GM21786 (cell line): Measurements from ENCODE around the gene CD247.

Experiments
- ATAC-seq: cut with Tn5 transposase; IDR thresholded peaks from one replicate; pipeline ENCODE4 v1.9.1; 2021; ENCODE audit not compliant: unreplicated experiment

Gene CD247

DNA sequence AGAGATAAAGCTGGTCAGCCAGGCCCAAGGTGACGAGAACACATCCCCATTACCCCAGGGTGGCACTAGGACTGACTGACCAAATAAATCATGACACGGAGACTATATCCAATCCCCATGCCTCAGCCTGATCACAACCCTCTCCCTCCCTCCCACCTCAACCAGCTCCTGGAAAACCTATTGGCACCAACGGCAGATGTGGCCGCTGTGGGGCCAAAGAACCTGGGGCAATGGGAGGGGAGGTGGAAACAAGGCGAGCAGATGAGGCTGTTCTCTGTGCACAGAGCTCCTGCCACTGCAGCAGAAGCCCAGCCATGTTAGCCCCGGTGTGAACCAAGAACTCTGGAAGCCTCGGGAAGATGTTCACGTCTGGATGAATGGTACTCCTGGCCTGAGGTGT is 77.6 kb downstream of the CD247 start:
- no peak for ATAC-seq

DNA sequence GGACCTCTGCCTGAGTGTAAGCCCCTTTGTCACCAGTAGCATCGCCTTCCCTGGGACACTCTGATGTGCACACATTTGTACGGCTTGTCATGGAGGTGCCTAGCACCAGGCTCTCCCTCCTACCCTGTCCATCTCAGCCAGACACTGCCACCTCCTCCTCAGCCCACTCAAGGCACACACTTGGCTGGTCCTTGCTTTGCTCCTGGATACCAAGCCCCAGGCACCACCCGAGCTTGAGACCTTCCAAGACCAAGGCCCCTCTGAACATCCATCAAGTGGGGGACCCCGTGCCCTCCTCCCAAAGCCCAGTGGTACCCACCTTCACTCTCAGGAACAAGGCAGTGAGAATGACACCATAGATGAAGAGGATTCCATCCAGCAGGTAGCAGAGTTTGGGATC is 78.0 kb downstream of the CD247 start:
- no peak for ATAC-seq

DNA sequence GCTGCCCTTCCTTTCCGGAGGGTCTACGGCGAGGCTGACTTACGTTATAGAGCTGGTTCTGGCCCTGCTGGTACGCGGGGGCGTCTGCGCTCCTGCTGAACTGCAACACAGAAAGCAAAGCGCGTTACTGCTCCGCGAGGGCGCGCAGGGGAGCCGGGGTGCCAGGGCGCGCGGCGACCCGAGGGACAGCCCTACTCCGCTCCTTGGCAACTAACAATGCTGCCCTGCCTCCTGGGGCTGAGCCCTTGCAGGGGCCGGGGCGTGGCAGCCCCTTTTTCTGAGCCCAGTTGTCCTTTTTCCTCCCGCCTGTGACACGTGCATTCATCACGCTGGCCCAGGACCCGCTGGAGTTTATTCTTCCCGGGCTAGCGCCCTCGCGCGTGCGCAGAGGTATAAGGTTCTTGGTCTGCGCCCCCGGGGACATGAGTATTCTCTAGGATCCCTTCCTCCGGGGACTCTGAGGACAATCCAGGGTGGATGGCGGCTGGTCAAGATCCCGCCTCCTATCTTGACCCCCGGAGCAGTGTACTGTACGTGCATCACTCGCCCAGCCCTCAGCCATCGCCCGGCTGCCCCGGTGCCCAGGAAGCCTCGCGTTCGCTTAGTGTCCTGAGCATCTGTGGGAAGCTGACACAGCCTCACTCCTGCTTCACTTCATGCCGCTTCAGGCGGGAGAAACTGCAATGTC is 78.9 kb downstream of the CD247 start:
- no peak for ATAC-seq

DNA sequence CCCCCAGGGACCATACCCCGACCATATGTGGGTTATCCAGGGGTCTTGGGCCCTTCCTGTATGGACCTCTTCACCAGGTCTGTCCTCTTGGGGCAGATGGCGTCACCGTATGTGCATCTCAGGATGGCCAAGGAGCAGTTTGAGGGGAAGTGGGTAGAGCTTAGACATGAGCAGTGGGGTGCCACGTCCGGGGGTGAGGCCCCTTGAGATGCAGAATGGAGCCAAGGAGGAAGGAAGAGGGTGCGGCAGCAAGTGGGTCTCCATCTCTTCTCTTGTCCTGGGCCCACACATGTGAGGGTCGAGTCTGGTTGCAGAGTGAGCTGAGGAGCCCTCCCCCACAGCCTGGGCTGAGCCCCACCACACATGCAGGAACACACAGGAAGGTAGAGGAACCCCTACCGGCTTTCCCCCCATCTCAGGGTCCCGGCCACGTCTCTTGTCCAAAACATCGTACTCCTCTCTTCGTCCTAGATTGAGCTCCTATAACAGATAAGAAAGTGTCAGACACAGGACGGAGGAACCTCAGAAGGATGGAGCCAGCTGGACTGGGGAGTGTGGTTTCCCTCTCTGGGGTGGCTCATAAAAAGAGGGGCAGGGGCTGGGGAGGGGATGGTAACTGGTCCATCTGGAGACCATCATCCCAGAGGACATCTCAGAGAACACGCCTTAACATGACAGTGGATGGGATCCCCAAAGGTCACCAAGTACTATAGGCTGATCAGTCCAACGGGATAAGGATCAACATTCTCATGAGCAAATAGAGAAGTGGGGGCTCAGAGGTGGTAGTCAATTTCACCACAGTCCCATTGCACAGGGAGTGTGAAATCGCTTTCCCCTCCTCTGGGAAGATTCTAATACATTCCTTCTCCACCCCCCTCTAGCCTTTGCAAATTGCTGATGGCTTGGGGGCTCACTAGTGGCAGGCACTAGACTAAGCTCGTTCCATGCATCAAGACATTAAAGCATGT is 79.9 kb downstream of the CD247 start:
- ATAC-seq, result no peak

- ATAC-seq, result no peak
These were observed 82.8 kb downstream of the CD247 start for GRCh38 chr1:167435484-167435883.

DNA sequence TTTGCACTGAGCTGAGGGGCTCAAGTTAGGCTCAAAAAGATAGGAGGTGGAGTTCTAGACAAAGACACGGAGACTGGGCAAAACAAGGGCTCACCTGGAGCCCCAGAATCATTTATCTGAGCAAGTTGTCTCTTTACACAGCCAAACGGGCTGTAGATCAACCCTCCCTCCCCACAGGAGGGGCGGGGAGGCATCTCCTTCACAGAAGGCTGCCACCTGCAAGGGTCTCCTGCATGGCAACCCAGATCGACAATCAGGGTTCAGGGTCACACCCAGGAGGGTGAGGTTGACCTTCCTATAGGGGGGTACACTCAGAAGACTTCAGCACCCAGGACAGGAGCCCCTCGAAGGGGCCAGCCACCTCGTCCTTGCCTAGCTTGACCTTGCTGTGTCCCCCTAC is 84.0 kb downstream of the CD247 start:
- no peak for ATAC-seq

- no peak for ATAC-seq
These were observed 84.4 kb downstream of the CD247 start for GRCh38 chr1:167433884-167434283.

GRCh38 chr1:167432780-167433179 is 85.5 kb downstream of the CD247 start:
- ATAC-seq, result no peak

GRCh38 chr1:167431909-167432650 is 86.2 kb downstream of the CD247 start:
- no peak for ATAC-seq

- no peak for ATAC-seq
These were observed 86.9 kb downstream of the CD247 start for GRCh38 chr1:167431261-167431908.

DNA sequence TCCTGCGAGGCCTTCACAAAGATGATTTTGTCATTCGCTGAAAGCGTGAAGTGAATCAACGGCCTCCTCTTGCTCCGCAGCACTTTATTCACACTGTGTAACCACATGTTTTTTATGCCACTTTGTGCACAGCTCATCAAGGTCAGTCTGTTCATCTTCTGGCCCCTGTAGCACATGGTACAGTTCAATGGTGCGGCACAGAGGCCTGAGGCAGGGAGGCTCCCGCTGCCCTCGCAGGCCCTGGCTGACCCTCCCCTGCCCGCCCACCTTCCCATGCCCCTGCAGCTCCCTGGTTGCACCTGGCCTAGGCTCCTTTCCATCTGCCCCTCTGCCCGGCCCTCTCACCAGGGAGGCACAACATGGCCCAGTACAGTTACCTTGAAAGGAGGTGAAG is 87.5 kb downstream of the CD247 start:
- no peak for ATAC-seq

- peak; percentile 38 for ATAC-seq
These were observed 88.0 kb downstream of the CD247 start for GRCh38 chr1:167430134-167430848.

DNA sequence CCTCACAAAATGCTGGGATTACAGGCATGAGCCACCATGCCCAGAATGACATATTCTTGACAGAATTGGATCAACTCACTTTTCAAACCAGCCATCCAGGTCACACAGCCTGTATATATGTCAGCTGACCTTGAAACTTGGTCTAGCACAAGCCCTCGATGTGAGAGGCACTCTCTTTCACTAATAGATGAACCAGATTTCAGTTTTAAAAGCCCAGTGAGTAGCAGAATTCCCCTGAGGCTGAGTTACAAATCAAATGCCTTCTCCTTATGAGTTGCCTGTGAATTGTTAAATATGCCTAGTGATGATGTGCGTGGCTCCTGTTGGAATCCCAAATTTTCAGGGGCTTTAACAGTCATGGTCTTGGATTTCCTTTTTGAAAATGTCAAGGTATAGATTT is 88.7 kb downstream of the CD247 start:
- ATAC-seq, result peak; percentile 55

DNA sequence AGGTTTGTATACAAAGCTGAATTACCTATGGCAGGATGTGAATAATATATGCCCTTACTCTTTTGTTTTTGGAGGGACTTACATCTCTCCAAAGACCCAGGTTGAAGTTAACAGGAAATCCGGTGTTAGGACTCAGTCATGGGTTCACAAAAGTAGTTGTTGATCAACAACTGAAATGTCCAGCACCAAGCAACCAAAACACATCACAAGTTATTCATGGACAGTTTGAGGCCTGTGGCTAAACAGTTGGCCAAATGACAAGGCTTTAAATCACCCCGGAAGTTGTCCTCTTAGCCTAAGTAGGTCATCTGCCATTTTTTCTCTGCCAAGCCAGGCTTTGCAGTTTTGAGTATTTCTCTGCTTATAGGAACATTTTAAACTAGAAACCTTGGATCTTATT is 89.9 kb downstream of the CD247 start:
- ATAC-seq, result no peak

DNA sequence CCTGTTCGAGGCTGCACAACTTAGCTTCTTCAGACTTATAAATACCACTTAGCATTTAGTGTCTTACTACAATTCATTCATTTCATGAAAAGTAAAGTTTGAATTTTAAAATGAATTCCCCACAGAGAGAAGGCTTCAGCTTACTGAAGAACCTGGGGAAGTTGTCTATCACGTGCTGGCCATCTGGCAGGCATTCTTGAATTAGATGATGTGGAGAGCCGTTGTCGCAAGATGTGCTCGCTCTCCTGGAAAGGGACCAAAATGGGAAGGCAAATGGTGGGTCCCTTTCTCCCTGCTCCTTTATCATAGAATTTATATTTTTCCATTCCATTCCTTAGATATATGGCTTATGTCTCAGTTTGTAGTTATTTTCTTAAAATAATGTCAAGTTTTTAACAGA is 90.5 kb downstream of the CD247 start:
- no peak for ATAC-seq

DNA sequence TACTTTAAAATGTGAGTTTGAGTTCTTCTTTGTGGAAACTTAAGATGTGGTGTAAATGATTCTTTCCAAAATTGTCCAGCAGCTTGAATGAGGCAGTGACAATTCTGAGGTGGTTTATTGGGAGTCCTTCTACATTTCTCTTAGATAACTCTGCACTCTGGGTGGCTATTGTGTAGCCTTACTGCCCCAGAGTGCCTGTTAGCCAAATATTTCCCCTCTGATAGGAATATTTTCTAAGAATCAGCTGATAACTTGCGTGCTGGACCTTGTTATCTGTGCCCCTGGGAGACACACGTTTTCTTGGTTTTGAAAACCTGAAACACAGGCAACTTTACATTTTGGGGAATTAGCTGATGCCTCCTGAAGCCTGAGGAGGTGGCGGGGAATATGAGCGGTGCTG is 91.6 kb downstream of the CD247 start:
- no peak for ATAC-seq

DNA sequence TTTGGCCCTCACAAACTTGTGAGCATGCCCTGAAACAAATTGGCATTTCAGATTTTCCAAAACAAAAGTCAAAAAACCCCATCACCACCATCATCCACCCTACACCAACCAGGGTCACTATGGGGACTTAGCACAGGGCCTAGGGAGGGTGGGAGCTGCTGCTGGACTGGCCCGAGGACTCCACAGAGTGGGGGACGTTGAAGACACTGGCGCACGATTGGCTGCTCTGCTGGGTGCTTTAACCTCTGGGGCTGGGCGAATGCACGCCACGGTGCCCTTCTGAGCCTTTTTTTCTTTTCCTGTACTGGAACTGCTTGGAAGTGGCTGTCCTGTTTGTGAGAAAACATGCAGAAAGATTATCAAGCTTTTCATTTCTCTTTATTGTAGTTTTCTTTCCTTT is 92.8 kb downstream of the CD247 start:
- ATAC-seq, result no peak

DNA sequence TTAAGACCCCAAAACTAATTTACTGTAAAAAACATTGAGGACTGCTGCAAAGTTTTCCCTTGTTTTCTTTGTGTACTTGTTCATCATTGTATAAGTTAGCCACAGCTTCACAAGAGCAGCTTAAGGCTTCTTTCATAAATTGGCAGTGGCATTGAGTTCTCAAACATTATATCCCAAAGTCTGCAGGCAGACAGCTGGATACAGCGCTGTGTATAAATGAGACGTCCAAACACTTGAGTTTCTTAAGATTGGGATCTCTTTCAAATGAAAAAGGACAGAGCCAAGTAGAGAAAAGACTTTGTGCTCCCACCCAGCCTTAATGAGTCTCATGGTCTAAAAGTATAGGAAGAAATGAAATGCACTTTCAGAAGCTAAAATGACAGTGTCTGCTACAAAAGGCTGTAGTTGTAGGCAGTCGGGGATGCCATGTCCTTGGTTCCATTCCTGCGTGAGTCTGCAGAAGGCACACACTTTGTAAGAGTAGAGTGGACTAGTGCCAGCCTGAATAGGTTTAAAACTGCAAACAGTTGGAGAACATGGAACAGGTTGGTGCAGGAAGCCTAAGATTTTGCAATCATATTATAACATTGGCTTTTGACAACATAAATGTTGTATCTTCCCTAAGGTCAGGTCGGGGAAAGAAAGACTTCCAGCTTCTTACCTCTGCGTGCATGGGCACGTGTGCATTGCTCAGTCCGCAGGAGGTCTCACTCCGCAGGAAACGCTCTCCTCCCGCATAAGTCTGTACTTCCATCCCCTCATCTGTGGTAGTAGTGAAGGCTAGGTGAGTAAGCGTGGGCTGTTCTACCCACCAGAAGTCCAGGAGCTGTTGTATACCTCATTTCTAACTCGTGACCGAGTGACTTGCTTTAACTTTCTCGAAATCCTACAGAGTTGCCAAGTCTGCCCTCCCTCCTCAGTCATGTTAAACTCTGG is 94.4 kb downstream of the CD247 start:
- ATAC-seq, result no peak

- ATAC-seq, result no peak
These were observed 97.8 kb downstream of the CD247 start for GRCh38 chr1:167420510-167420909.
